ENCODE results near the gene IL7R.

IL7R gene

GRCh38 chr5:35870605-35871004 lies 13.9 kb downstream of the IL7R start:
- H3K4me1 Mint-ChIP-seq: no peaks in the 10 kb centered on the region
- no peak overlapping the region for H3K4me3 Mint-ChIP-seq

DNA sequence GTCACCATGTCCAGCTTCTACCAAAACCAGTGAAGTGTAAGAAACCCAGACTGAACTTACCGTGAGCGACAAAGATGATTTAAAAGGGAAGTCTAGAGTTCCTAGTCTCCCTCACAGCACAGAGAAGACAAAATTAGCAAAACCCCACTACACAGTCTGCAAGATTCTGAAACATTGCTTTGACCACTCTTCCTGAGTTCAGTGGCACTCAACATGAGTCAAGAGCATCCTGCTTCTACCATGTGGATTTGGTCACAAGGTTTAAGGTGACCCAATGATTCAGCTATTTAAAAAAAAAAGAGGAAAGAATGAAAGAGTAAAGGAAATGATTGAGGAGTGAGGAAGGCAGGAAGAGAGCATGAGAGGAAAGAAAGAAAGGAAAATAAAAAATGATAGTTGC lies 19.8 kb downstream of the IL7R start:
- H3K36me3 Mint-ChIP-seq: no peaks in the 10 kb centered on the region
- no peaks in the 10 kb centered on the region for H3K27me3 Mint-ChIP-seq
- no peak overlapping the region for H3K27ac Mint-ChIP-seq
- H3K9me3 Mint-ChIP-seq: peaks cover 1% of the 10 kb centered on the region
- no peak overlapping the region for H3K4me3 Mint-ChIP-seq
- ATAC-seq (ENCODE audit: low read depth): no peak
- no peaks in the 10 kb centered on the region for H3K4me1 Mint-ChIP-seq
- DNase-seq (ENCODE audit: low spot score in 2 of 2): no peak

More at GRCh38 chr5:35870605-35871004, 13.9 kb downstream of the IL7R start:
- no peaks in the 10 kb centered on the region for H3K36me3 Mint-ChIP-seq
- H3K27me3 Mint-ChIP-seq: no peaks in the 10 kb centered on the region
- no peak overlapping the region for H3K27ac Mint-ChIP-seq
- DNase-seq (ENCODE audit: low spot score in 2 of 2): no peak
- ATAC-seq (ENCODE audit: low read depth): no peak
- H3K9me3 Mint-ChIP-seq: no peaks in the 10 kb centered on the region

- ATAC-seq (ENCODE audit: low read depth) (no peak), DNase-seq (ENCODE audit: low spot score in 2 of 2) (no peak)
- no peaks in the 10 kb centered on the region for H3K4me1 Mint-ChIP-seq
- H3K4me3 Mint-ChIP-seq: no peak overlapping the region
- no peaks in the 10 kb centered on the region for H3K36me3 Mint-ChIP-seq
- H3K27ac Mint-ChIP-seq: no peak overlapping the region
- H3K9me3 Mint-ChIP-seq: peaks cover 1% of the 10 kb centered on the region
- H3K27me3 Mint-ChIP-seq: no peaks in the 10 kb centered on the region
Observed at GRCh38 chr5:35876922-35877321, 20.2 kb downstream of the IL7R start.

DNA sequence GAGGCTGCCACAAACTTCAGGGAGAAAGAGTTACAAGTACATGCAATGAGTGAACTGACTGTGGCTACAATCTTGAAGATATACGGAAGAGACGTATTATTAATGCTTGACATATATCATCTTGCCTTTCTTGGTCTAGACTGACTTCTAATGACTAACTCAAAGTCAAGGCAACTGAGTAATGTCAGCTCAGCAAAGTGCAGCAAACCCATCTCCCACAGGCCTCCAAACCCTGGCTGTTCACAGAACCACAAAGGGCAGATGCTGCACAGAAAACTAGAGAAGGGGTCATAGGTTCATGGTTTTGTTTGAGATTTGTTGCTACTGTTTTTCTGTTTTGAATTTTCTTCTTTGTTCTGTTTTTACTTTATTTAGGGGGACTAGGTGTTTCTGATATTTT lies 21.0 kb downstream of the IL7R start:
- no peak for ATAC-seq (ENCODE audit: low read depth)
- no peaks in the 10 kb centered on the region for H3K36me3 Mint-ChIP-seq
- H3K27ac Mint-ChIP-seq: no peak overlapping the region
- H3K4me3 Mint-ChIP-seq: no peak overlapping the region
- no peaks in the 10 kb centered on the region for H3K4me1 Mint-ChIP-seq
- no peak for DNase-seq (ENCODE audit: low spot score in 2 of 2)
- H3K9me3 Mint-ChIP-seq: peaks cover 3% of the 10 kb centered on the region
- peaks cover 2% of the 10 kb centered on the region for H3K27me3 Mint-ChIP-seq

DNA sequence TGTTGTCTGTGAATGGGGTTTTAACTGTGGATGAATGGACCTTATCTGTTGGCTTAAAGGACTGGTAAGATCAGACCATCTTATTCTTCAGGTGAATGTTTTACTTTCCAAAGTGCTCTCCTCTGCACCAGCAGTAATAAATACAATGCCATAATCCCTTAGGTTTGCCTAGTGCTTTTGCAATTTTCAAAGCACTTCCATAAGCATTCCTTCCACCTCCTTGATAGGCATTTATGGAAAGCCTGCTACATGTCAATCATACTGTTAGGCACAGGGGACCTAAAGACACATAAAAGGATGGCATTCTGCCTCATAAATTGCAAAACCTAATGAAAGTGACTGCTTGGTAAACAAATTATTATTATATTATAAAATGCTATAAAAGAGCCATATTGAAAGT lies 21.4 kb downstream of the IL7R start:
- no peaks in the 10 kb centered on the region for H3K36me3 Mint-ChIP-seq
- no peak overlapping the region for H3K27ac Mint-ChIP-seq

GRCh38 chr5:35879096-35879495 lies 22.4 kb downstream of the IL7R start:
- no peak for DNase-seq (ENCODE audit: low spot score in 2 of 2)
- Mint-ChIP-seq H3K27me3 (peaks cover 5% of the 10 kb centered on the region), H3K4me1 (no peaks in the 10 kb centered on the region), H3K9me3 (peaks cover 3% of the 10 kb centered on the region), H3K27ac (no peak overlapping the region), H3K36me3 (no peaks in the 10 kb centered on the region), H3K4me3 (no peak overlapping the region)
- ATAC-seq (ENCODE audit: low read depth): no peak

More for the DNA sequence above, 21.4 kb downstream of the IL7R start:
- no peak for ATAC-seq (ENCODE audit: low read depth)
- no peak overlapping the region for H3K4me3 Mint-ChIP-seq
- no peaks in the 10 kb centered on the region for H3K4me1 Mint-ChIP-seq
- peaks cover 2% of the 10 kb centered on the region for H3K27me3 Mint-ChIP-seq
- H3K9me3 Mint-ChIP-seq: peaks cover 3% of the 10 kb centered on the region
- no peak for DNase-seq (ENCODE audit: low spot score in 2 of 2)

DNA sequence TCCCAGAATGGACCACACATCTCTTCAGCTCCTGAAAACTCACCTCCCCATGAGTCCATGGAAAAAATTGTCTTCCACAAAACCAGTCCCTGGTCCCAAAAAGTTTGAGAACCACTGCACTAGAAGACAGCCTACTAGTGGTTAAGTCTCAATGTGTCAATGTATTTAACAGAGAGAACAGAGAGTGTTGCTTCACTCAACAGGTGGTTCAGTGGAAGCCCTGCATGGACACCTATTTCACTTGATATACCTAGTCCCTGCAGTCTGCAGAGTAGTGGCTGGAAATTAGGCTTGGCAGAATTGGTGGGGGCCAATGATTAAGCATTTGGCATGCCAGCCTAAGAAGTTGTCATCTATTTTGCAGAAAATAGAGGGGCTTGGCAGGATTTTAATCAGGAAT lies 23.0 kb downstream of the IL7R start:
- Mint-ChIP-seq H3K9me3 (peaks cover 3% of the 10 kb centered on the region), H3K36me3 (no peaks in the 10 kb centered on the region), H3K27ac (no peak overlapping the region), H3K27me3 (peaks cover 6% of the 10 kb centered on the region), H3K4me1 (no peaks in the 10 kb centered on the region), H3K4me3 (no peak overlapping the region)
- no peak for ATAC-seq (ENCODE audit: low read depth)
- no peak for DNase-seq (ENCODE audit: low spot score in 2 of 2)

- peaks cover 6% of the 10 kb centered on the region for H3K27me3 Mint-ChIP-seq
Observed at GRCh38 chr5:35880156-35880555, 23.5 kb downstream of the IL7R start.

GRCh38 chr5:35881758-35882157 lies 25.1 kb downstream of the IL7R start:
- Mint-ChIP-seq H3K9me3 (peaks cover 2% of the 10 kb centered on the region), H3K4me3 (no peak overlapping the region), H3K27me3 (peaks cover 6% of the 10 kb centered on the region), H3K36me3 (no peaks in the 10 kb centered on the region), H3K27ac (no peak overlapping the region), H3K4me1 (no peaks in the 10 kb centered on the region)
- no peak for ATAC-seq (ENCODE audit: low read depth)
- DNase-seq (ENCODE audit: low spot score in 2 of 2): no peak

More at GRCh38 chr5:35880156-35880555, 23.5 kb downstream of the IL7R start:
- DNase-seq (ENCODE audit: low spot score in 2 of 2): no peak
- ATAC-seq (ENCODE audit: low read depth): no peak
- Mint-ChIP-seq H3K4me3 (no peak overlapping the region), H3K27ac (no peak overlapping the region), H3K36me3 (no peaks in the 10 kb centered on the region), H3K4me1 (no peaks in the 10 kb centered on the region), H3K9me3 (peaks cover 3% of the 10 kb centered on the region)

GRCh38 chr5:35884191-35884769 lies 27.6 kb downstream of the IL7R start:
- Mint-ChIP-seq H3K36me3 (no peaks in the 10 kb centered on the region), H3K9me3 (peaks cover 2% of the 10 kb centered on the region), H3K4me3 (no peak overlapping the region), H3K27me3 (peaks cover 6% of the 10 kb centered on the region), H3K27ac (no peak overlapping the region), H3K4me1 (no peaks in the 10 kb centered on the region)
- DNase-seq (ENCODE audit: low spot score in 2 of 2) (no peak), ATAC-seq (ENCODE audit: low read depth) (no peak)

- peaks cover 2% of the 10 kb centered on the region for H3K9me3 Mint-ChIP-seq
- H3K4me3 Mint-ChIP-seq: no peak overlapping the region
- ATAC-seq (ENCODE audit: low read depth) (no peak), DNase-seq (ENCODE audit: low spot score in 2 of 2) (no peak)
- no peak overlapping the region for H3K27ac Mint-ChIP-seq
- peaks cover 6% of the 10 kb centered on the region for H3K27me3 Mint-ChIP-seq
- no peaks in the 10 kb centered on the region for H3K4me1 Mint-ChIP-seq
- H3K36me3 Mint-ChIP-seq: no peaks in the 10 kb centered on the region
Observed at GRCh38 chr5:35884773-35885172, 28.1 kb downstream of the IL7R start.

DNA sequence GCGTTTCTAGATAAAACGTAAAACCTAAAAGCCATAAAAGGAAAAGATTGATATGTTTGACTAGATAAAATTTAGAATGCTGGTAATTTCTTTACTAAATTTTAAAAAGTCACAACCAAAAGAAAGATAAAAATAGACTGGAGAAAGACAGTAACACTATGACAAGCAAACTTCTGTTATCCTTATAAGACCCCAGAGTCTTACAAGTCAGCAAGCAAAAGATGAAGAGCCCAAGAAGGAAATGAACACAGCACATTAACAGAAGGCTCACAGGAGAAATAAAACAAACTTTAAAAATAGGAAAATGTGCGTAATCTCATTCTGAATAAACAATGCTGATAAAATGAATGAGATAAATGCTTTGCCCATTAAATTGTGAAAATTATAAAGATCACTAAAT lies 29.7 kb downstream of the IL7R start:
- Mint-ChIP-seq H3K27me3 (peaks cover 6% of the 10 kb centered on the region), H3K27ac (no peak overlapping the region), H3K4me1 (no peaks in the 10 kb centered on the region), H3K36me3 (no peaks in the 10 kb centered on the region), H3K9me3 (peaks cover 2% of the 10 kb centered on the region), H3K4me3 (no peak overlapping the region)
- ATAC-seq (ENCODE audit: low read depth): no peak
- no peak for DNase-seq (ENCODE audit: low spot score in 2 of 2)

GRCh38 chr5:35887321-35888100 lies 30.8 kb downstream of the IL7R start:
- no peak overlapping the region for H3K27ac Mint-ChIP-seq
- peaks cover under 1% of the 10 kb centered on the region for H3K9me3 Mint-ChIP-seq
- DNase-seq (ENCODE audit: low spot score in 2 of 2) (no peak), ATAC-seq (ENCODE audit: low read depth) (no peak)
- H3K4me1 Mint-ChIP-seq: no peaks in the 10 kb centered on the region
- H3K27me3 Mint-ChIP-seq: peaks cover 5% of the 10 kb centered on the region
- H3K4me3 Mint-ChIP-seq: no peak overlapping the region
- no peaks in the 10 kb centered on the region for H3K36me3 Mint-ChIP-seq

GRCh38 chr5:35890021-35891020 lies 33.6 kb downstream of the IL7R start:
- no peak overlapping the region for H3K27ac Mint-ChIP-seq
- DNase-seq (ENCODE audit: low spot score in 2 of 2) (no peak), ATAC-seq (ENCODE audit: low read depth) (no peak)
- H3K36me3 Mint-ChIP-seq: no peaks in the 10 kb centered on the region
- H3K9me3 Mint-ChIP-seq: no peaks in the 10 kb centered on the region
- peaks cover 1% of the 10 kb centered on the region for H3K27me3 Mint-ChIP-seq
- H3K4me3 Mint-ChIP-seq: no peak overlapping the region
- H3K4me1 Mint-ChIP-seq: no peaks in the 10 kb centered on the region

All from memory B cell (primary cell).